ENCODE results near the gene NPHP4.
"Not testable (repeated sequence)": the region's sequence is repeated elsewhere in the genome, so short reads cannot be mapped to it uniquely, and the experiment has no call there.

NPHP4 gene

DNA sequence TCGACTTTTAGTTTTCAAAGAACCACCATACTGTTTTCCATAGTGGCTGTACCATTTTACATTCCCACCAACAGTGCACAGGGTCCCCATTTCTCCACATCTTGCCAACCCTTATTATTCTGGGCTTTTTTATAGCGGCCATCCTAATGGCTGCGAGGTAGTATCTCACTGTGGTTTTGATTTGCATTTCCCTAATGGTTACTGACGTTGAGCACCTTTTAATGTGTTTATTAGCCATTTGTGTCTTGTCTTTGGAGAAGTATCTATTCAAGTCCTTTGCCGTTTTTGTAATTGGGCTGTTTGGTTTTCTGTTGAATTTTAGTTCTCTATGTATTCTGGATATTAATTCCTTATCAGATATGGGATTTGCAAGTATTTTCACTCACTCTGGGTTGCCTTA, 31.1 kb upstream of the NPHP4 start:
- no peak for DNase-seq (ENCODE audit: low read depth in 2 of 2)

GRCh38 chr1:6022193-6022592, 30.0 kb upstream of the NPHP4 start:
- no peak for DNase-seq (ENCODE audit: low read depth in 2 of 2)

GRCh38 chr1:6019166-6019845, 27.1 kb upstream of the NPHP4 start:
- no peak for DNase-seq (ENCODE audit: low read depth in 2 of 2)

DNA sequence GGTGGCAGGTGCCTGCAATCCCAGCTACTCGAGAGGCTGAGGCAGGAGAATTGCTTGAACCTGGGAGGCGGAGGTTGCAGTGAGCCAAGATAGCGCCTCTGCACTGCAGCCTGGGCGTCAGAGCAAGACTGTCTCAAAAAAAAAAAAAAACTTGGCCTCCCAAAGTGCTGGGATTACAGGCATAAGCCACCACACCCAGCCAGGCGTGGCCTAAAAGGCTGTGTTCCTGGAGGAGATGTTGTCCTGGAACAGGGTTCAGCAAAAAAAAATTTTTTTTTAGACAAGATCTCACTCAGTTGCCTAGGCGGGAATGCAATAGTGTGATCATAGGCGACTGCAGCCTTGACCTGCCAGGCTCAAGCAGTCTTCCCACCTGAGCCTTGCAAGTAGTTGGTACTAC, 25.4 kb upstream of the NPHP4 start:
- DNase-seq (ENCODE audit: low read depth in 2 of 2), result not testable (repeated sequence)

DNA sequence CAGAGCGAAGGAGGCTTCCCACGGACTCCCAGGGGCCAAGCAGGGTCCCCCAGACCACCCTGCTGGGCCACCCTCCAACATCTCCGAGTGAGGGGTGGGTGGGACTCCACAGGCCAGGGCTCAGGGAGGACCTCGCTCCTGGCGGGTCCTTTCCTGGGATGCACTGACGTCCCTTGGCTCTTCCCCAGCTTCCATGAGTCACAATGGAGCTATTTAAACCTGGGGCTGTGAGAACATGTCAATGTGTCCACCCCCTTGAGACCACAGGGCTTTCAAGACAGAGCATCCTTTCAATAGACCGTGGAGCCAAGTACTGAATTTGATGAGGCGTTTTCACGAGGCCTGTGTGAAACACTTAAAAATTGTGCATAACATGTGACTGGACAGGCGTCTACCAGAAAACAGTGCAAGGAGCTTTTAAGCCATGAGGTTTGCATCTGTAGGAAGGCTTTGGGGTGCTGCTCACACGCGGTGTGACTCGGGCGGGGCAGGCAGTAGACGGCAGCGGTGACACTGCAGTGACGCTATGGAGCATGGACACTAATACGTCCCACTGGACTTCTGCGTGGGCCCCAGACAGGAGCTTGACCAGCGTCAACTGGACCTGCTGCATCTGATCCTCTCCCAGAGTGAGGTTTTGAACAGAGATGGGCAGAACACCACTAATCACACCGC, 24.1 kb upstream of the NPHP4 start:
- DNase-seq (ENCODE audit: low read depth in 2 of 2), result no peak

DNA sequence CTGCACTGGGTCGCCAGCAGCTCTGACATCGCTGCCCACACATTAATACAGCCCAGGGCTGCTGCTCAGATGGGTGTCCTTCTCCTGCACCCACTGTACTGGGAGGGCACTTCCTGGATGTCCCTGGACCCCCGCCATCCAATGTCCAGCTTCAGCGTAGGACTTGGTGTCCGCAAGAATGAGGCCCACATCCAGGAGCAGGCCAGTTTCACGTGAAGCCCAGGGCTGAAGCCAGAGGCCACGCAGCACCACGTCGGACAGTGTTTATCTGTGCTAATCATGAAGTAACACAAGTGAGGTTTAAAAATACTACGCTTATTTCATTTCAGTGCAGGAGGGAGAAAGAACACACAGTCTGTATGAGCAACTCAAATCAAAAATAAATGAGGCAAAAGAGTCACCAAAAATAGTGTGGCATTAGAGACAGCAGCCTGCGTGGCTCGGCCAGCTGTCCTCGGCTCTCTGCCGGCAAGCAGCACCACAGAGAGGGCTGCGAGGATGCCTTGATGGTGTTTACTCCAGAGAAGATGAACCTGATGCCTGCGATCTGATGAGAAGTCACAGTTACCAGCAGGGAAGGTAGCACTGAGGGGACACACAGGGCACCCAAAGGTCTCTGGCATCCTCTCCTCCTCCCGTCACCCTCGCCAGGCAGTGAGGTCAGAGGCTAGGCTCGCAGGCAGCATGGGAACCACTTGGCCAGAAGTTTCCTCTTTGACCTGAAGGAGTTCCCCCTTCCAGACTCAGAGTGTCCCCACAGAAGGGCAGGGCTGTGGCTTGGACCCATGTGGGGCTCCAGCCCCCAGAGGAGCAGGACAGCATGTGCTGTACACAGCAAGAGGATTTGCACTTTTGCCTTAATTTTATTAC, 22.1 kb upstream of the NPHP4 start:
- DNase-seq (ENCODE audit: low read depth in 2 of 2), result no peak

GRCh38 chr1:6013491-6013890, 21.3 kb upstream of the NPHP4 start:
- DNase-seq (ENCODE audit: low read depth in 2 of 2), result no peak

- no peak for DNase-seq (ENCODE audit: low read depth in 2 of 2)
These were observed 20.5 kb upstream of the NPHP4 start for GRCh38 chr1:6012529-6013318.

DNA sequence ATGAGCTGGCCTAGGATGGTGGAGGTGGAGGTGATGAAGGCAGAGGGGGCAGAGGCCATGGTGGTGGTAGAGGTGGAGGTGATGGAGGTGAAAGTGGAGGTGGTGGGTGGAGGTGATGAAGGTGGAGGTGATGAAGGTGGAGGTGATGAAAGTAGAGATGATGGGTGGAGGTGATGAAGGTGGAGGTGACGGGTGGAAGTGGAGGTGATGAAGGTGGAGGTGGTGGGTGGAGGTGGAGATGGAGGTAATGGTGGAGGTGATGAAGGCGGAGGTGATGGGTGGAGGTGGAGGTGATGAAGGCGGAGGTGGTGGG, 19.7 kb upstream of the NPHP4 start:
- DNase-seq (ENCODE audit: low read depth in 2 of 2), result no peak

DNA sequence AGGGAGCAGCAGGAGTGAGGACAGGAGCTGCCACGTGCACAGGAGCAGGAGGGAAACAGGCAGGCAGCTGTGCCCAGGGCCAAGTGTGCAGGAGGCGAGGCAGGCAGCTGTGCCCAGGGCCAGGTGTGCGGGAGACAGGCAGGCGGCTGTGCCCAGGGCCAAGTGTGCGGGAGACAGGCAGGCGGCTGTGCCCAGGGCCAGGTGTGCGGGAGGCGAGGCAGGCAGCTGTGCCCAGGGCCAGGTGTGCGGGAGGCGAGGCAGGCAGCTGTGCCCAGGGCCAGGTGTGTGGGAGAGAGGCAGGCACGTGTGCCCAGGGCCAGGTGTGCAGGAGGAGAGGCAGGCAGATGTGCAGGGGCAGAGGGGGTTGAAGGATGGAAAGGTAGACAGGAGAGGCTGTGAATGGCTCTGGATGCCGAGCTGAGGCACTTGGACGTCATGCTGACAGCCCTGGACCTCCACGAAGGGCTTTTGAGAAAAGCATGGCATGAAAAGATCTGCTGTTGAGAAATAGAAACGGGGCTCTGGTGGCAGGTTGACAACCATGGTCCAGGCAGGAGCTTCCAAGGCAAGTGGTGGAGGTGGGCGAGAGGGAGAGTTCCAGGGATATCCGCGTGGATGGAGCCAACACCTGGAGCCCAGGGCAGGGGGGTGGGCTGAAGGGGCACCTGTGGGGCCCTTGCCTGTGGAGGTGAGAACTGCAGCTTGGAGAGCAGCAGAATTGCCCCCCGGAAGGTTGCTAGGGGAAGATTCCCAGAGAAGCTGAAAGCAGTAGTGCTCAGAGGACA, 19.1 kb upstream of the NPHP4 start:
- no peak for DNase-seq (ENCODE audit: low read depth in 2 of 2)

DNA sequence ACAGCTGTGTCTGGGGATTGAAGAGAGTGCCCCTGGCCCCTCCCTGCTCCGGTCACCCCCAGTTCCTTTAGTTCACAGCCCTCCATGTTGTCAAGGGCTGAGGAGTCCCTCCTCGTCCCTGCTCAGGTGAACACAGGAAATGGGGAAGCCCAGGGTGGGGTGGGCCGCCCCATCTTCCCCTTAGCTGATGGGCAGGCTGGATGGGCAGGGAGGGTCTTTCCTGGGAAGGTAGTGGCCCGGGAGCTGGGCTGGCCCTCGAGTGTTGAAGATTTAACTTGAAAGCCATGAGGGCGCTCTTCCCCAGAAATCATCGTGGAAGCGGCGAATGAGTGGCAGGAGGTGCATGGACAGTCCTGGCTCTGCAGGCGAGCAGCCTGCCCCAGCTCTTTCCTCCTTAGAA, 18.3 kb upstream of the NPHP4 start:
- no peak for DNase-seq (ENCODE audit: low read depth in 2 of 2)

DNA sequence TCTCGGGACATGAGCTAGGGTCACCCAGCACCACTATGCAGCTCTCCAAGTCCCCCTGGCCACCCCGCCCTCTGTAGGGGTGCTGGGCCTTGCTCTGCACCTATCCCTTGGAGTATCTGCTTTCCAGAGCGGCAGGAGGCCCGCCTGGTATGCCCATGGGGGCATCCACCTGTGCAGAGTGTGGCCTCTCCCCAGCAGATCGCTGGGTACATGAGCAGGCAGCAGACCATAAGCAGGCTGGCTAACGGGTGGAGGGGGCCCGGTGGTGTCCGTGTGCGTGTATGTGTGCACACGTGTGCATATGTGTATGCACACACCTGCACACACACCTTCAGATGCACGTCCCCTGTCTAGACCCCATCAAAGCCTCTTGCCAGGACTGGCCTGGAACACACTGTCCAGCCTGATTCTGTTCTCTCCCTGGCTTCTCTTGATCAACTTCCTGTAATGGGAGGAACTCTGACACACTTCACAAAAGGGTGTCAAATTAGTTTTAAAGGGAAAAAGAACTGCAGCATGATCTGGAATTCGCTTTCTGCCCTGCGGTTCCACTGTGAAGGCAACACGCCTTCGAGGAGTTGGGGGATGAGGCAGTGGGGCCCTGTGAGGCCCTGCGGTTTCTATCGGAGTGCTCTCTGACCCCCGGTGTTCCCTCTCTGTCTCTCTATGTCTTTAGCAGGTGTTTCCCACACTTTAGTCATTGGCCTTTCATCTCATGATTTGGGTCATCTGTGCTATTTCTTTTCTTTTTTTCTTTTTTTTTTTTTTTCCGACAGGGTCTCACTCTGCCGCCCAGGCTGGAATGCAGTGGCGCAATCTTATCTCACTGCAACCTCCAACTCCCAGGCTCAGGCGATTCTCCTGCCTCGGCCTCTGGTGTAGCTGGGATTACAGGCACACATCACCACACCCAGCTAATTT, 17.2 kb upstream of the NPHP4 start:
- DNase-seq (ENCODE audit: low read depth in 2 of 2), result no peak

- DNase-seq (ENCODE audit: low read depth in 2 of 2), result no peak
These were observed 16.5 kb upstream of the NPHP4 start for GRCh38 chr1:6008696-6009095.

DNA sequence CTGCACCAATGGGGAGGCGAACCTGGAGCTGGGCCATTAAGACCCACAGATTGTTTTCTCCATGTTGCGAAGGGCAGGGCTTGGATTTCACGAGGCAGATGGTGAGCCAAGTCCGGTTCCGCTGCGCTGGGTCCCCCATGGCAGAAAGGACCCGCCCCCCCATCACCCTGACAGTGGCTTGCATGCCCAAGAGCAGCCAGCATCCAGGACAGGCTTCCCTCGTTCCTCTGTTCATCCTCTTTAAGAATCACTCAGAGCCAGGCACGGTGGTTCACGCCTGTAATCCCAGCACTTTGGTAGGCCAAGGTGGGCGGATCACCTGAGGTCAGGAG, 15.8 kb upstream of the NPHP4 start:
- DNase-seq (ENCODE audit: low read depth in 2 of 2), result no peak

DNA sequence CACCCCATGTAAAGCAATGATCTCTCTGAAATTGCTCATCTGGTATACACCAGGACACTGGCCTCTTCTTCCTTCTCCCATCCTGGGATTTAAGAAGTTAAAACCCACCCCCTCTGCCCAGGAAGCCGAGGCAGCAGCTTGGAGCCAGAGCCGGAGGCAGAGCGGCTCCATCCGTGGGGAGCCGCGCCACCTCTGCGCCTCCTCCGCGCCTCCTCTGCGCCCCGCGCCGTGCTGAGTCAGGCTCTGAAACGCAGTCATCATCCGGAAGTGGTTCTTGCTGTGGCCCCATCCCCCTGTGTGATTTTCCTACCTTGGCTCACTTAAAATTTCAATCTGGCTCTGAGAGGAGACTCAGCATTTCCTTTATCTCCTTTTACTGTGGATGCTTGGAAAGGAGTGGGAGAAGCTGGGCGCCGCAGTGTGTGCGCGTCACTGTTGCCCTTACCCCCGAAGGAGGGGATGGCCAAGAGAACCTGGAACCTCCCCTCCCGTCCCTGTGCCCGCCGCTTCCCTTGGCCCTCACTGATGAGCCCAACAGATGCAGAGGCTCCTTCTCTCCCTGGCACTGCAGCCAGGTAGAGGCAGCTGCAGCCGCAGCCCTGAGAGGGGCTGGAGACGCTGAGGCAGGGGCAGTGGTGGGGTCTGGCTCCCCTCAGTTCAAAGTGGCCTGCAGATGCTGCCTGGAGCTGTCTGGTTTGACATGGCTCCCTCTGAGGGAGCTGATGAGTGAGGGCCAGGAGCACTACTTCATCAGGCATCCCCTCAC, 15.3 kb upstream of the NPHP4 start:
- no peak for DNase-seq (ENCODE audit: low read depth in 2 of 2)

DNA sequence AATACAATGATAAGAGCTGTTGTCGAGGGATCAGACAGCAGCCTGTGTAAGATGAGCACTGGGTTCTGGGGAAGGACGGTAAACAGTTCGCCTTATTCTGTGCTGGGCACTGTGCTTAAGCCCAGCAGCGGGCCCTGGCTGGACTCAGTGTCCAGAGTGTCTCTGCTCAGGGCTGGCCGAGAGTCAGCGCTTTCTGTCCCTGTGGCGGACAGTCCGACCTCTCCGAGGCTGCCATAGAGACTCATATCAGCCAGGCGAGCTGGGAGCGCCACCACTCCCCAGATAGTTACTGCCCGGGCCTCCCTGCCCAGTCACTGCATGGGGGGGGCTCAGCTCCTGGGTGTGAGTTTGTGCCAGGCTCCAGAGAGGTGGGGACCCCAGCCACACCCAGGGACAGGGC, 14.7 kb upstream of the NPHP4 start:
- DNase-seq (ENCODE audit: low read depth in 2 of 2), result no peak

- DNase-seq (ENCODE audit: low read depth in 2 of 2), result no peak
These were observed 13.2 kb upstream of the NPHP4 start for GRCh38 chr1:6005276-6005917.

DNA sequence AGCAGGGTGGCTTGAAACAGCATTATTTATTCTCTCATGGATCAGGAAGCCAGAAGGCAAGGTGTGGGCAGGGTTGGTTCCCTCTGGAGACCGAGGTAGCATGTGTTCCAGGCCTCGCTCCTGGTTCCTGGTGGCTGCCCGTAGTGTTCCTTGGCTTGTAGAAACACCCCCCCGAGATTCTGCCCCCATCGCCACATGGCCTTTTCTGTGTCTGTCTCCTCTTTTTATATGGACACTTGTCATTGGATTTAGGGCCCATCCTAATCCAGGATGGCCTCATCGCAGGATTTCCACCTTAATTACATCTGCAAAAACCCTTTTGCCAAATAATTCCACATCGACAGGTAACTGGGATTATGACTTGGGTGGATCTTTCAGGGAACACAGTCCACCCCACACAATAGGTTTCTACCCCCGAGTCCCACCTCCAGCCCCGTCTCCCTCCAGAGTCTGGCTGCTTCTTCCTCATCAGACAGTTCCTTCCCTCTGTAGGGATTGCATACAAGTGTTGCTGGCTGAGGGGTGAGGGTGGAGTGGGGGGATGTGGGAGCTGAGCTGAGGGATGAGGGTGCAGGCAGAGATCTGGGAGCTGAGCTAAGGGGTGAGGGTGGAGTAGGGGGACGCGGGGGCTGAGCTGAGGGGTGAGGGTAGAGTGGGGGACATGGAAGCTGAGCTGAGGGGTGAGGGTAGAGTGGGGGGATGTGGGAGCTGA, 12.3 kb upstream of the NPHP4 start:
- DNase-seq (ENCODE audit: low read depth in 2 of 2), result no peak
